ENCODE measurements around the gene KCMF1.

Gene KCMF1

DNA sequence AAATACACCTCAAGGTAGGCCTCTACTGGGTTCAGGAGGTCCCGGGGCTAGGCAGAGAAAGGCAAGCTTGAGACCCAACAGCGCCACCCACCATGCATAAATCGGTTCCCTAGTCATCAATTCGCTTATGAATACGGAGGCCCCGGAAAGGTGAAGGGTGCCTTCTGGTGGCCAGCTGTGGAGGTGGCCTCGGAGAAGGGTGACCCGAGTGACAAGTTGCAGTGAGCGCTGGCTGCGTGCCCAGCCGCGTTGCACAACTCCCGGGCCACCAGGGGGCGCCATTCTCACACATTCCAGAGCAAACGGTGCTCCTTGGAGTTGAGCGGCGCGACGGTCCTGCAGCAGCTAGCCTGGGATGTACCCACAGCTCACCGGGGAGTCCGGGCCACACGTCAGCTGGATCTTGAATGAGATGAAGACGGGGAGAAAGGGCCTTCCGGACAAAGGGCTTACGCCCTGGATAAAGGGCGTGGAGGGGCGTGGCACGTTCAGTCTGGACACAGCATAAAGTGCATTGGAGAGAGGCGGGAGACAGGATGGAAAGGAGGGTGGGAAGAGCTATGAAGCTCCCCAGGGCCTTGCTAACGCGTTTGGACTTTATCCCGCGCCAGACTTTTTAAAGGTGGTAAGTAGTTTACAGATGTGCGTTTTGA, 45.1 kb upstream of the KCMF1 start (continued):
- no peak for TF ChIP-seq ZNF404 (tag by site-specific recombination; IDR thresholded peaks at IDR 0.05)
- TF ChIP-seq PRDM2 (tag by site-specific recombination; IDR thresholded peaks at IDR 0.05; ENCODE audit: borderline replicate concordance), result no peak
- TF ChIP-seq ZNF658 (tag by site-specific recombination; IDR thresholded peaks at IDR 0.05), result no peak
- TF ChIP-seq TSHZ1 (tag by site-specific recombination; IDR thresholded peaks at IDR 0.05; ENCODE audit: borderline replicate concordance), result no peak
- TF ChIP-seq SP2 (tag by site-specific recombination; IDR thresholded peaks at IDR 0.05), result peak; percentile 75
- TF ChIP-seq, protein P1, sequence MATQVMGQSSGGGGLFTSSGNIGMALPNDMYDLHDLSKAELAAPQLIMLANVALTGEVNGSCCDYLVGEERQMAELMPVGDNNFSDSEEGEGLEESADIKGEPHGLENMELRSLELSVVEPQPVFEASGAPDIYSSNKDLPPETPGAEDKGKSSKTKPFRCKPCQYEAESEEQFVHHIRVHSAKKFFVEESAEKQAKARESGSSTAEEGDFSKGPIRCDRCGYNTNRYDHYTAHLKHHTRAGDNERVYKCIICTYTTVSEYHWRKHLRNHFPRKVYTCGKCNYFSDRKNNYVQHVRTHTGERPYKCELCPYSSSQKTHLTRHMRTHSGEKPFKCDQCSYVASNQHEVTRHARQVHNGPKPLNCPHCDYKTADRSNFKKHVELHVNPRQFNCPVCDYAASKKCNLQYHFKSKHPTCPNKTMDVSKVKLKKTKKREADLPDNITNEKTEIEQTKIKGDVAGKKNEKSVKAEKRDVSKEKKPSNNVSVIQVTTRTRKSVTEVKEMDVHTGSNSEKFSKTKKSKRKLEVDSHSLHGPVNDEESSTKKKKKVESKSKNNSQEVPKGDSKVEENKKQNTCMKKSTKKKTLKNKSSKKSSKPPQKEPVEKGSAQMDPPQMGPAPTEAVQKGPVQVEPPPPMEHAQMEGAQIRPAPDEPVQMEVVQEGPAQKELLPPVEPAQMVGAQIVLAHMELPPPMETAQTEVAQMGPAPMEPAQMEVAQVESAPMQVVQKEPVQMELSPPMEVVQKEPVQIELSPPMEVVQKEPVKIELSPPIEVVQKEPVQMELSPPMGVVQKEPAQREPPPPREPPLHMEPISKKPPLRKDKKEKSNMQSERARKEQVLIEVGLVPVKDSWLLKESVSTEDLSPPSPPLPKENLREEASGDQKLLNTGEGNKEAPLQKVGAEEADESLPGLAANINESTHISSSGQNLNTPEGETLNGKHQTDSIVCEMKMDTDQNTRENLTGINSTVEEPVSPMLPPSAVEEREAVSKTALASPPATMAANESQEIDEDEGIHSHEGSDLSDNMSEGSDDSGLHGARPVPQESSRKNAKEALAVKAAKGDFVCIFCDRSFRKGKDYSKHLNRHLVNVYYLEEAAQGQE (tag by site-specific recombination; IDR thresholded peaks at IDR 0.05), result 0 out of 2 replicates have a peak, but pooled peaks have one; percentile 26
- peak; percentile 82; the same call in 1 of the 2 replicates for TF ChIP-seq HOXC10 (CRISPR knock-in tag; IDR thresholded peaks at IDR 0.05)
- TF ChIP-seq ZNF423 (tag by site-specific recombination; IDR thresholded peaks at IDR 0.05), result peak; percentile 73
- no peak for TF ChIP-seq ZNF768 (tag by site-specific recombination; IDR thresholded peaks at IDR 0.05)
- TF ChIP-seq, protein P2, sequence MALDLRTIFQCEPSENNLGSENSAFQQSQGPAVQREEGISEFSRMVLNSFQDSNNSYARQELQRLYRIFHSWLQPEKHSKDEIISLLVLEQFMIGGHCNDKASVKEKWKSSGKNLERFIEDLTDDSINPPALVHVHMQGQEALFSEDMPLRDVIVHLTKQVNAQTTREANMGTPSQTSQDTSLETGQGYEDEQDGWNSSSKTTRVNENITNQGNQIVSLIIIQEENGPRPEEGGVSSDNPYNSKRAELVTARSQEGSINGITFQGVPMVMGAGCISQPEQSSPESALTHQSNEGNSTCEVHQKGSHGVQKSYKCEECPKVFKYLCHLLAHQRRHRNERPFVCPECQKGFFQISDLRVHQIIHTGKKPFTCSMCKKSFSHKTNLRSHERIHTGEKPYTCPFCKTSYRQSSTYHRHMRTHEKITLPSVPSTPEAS (tag by site-specific recombination; IDR thresholded peaks at IDR 0.05), result peak; percentile 45
- TF ChIP-seq, protein P3, sequence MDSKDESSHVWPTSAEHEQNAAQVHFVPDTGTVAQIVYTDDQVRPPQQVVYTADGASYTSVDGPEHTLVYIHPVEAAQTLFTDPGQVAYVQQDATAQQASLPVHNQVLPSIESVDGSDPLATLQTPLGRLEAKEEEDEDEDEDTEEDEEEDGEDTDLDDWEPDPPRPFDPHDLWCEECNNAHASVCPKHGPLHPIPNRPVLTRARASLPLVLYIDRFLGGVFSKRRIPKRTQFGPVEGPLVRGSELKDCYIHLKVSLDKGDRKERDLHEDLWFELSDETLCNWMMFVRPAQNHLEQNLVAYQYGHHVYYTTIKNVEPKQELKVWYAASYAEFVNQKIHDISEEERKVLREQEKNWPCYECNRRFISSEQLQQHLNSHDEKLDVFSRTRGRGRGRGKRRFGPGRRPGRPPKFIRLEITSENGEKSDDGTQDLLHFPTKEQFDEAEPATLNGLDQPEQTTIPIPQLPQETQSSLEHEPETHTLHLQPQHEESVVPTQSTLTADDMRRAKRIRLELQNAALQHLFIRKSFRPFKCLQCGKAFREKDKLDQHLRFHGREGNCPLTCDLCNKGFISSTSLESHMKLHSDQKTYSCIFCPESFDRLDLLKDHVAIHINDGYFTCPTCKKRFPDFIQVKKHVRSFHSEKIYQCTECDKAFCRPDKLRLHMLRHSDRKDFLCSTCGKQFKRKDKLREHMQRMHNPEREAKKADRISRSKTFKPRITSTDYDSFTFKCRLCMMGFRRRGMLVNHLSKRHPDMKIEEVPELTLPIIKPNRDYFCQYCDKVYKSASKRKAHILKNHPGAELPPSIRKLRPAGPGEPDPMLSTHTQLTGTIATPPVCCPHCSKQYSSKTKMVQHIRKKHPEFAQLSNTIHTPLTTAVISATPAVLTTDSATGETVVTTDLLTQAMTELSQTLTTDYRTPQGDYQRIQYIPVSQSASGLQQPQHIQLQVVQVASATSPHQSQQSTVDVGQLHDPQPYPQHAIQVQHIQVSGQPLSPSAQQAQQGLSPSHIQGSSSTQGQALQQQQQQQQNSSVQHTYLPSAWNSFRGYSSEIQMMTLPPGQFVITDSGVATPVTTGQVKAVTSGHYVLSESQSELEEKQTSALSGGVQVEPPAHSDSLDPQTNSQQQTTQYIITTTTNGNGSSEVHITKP (tag by site-specific recombination; IDR thresholded peaks at IDR 0.05), result peak; percentile 54
- 0 out of 2 replicates have a peak, but pooled peaks have one; percentile 37 for TF ChIP-seq ZBTB20 (tag by site-specific recombination; IDR thresholded peaks at IDR 0.05)
- peak; percentile 92 for TF ChIP-seq ZBTB8A (tag by site-specific recombination; IDR thresholded peaks at IDR 0.05)
- peak; percentile 82; the same call in 1 of the 2 replicates for TF ChIP-seq ZNF24 (tag by site-specific recombination; IDR thresholded peaks at IDR 0.05)
- no peak for TF ChIP-seq ZNF549 (tag by site-specific recombination; IDR thresholded peaks at IDR 0.05)
- TF ChIP-seq ZNF366 (tag by site-specific recombination; conservative IDR thresholded peaks at IDR 0.05), result peak; percentile 66
- no peak for TF ChIP-seq ZNF18 (tag by site-specific recombination; IDR thresholded peaks at IDR 0.05)
